CD1c-positive myeloid dendritic cell (primary cell): ENCODE results near the gene MICAL2.

ENCODE experiments used
- DNase-seq: peaks from one replicate; pipeline ENCODE4 v3.0.0-alpha.2; 2016; ENCODE audit errors: extremely low spot score

The MICAL2 gene

GRCh38 chr11:12232817-12233601 lies 122.6 kb downstream of the MICAL2 start:
- DNase-seq: peak; percentile 2

GRCh38 chr11:12233602-12233925 lies 123.2 kb downstream of the MICAL2 start:
- DNase-seq: no peak

- DNase-seq: no peak
These were observed 123.8 kb downstream of the MICAL2 start for GRCh38 chr11:12234221-12234620.

GRCh38 chr11:12235080-12235479 lies 124.7 kb downstream of the MICAL2 start:
- DNase-seq: no peak

GRCh38 chr11:12235553-12235946 lies 125.2 kb downstream of the MICAL2 start:
- DNase-seq: no peak

GRCh38 chr11:12235947-12236743 lies 125.8 kb downstream of the MICAL2 start:
- peak; percentile 72 for DNase-seq

GRCh38 chr11:12236744-12237101 lies 126.3 kb downstream of the MICAL2 start:
- DNase-seq: no peak

- no peak for DNase-seq
These were observed 127.0 kb downstream of the MICAL2 start for GRCh38 chr11:12237381-12237784.

- no peak for DNase-seq
These were observed 128.0 kb downstream of the MICAL2 start for GRCh38 chr11:12238420-12238819.

GRCh38 chr11:12239396-12239795 lies 129.0 kb downstream of the MICAL2 start:
- DNase-seq: no peak

GRCh38 chr11:12239804-12240371 lies 129.5 kb downstream of the MICAL2 start:
- DNase-seq: peak; percentile 3

GRCh38 chr11:12240677-12241076 lies 130.3 kb downstream of the MICAL2 start:
- no peak for DNase-seq

- no peak for DNase-seq
These were observed 131.0 kb downstream of the MICAL2 start for GRCh38 chr11:12241401-12241800.

- no peak for DNase-seq
These were observed 131.7 kb downstream of the MICAL2 start for GRCh38 chr11:12241971-12242672.

GRCh38 chr11:12242966-12243365 lies 132.6 kb downstream of the MICAL2 start:
- peak; percentile 49 for DNase-seq

GRCh38 chr11:12243486-12243885 lies 133.1 kb downstream of the MICAL2 start:
- no peak for DNase-seq

- no peak for DNase-seq
These were observed 133.6 kb downstream of the MICAL2 start for GRCh38 chr11:12243911-12244550.

GRCh38 chr11:12245091-12245490 lies 134.7 kb downstream of the MICAL2 start:
- DNase-seq: no peak

GRCh38 chr11:12245549-12246016 lies 135.2 kb downstream of the MICAL2 start:
- DNase-seq: no peak

- DNase-seq: no peak
These were observed 135.8 kb downstream of the MICAL2 start for GRCh38 chr11:12246147-12246546.

GRCh38 chr11:12246989-12247388 lies 136.6 kb downstream of the MICAL2 start:
- DNase-seq: no peak
